Tibial artery (tissue), 4 donors: Measurements from ENCODE around the gene RFX1.
"Not testable (repeated sequence)": the region's sequence is repeated elsewhere in the genome, so short reads cannot be mapped to it uniquely, and the experiment has no call there.

Experiments
- DNase-seq, 2 donors: peaks; one replicate each; pipeline ENCODE4 v3.0.0-alpha.2; 2019
- H3K27ac ChIP-seq, 2 donors: fragments of 200-600 bp; sonication (generic) in 1 of 2; 1 replicate in 1 of 2; 2 replicates in 1 of 2; pipeline ENCODE4 v1.5.1; 2018 to 2019; ENCODE audit warnings: mild to moderate bottlenecking in 1 of 2
- H3K27me3 ChIP-seq, 2 donors: fragments of 200-600 bp; sonication (generic) in 1 of 2; one replicate each; pipeline versions ENCODE4 v1.5.1 to v1.6.0; 2016 to 2019
- H3K36me3 ChIP-seq, 3 donors: fragments of 200-600 bp; sonication (generic) in 2 of 3; one replicate each; pipeline ENCODE4 v1.5.1; 2016 to 2019; ENCODE audit warnings: mild to moderate bottlenecking in 2 of 3
- H3K4me1 ChIP-seq, 4 donors: fragments of 200-600 bp; sonication (generic) in 2 of 4; 1 replicate in 3 of 4; 2 replicates in 1 of 4; pipeline ENCODE4 v1.5.1; 2016 to 2019
- H3K4me3 ChIP-seq, 2 donors: fragments of 200-600 bp; sonication (generic) in 1 of 2; 1 replicate in 1 of 2; 2 replicates in 1 of 2; pipeline ENCODE4 v1.5.1; 2018 to 2019; ENCODE audit warnings: mild to moderate bottlenecking in 2 of 2
- H3K9me3 ChIP-seq, 3 donors: fragments of 200-600 bp; sonication (generic) in 1 of 3; one replicate each; pipeline ENCODE4 v1.5.1; 2016 to 2019
- CTCF ChIP-seq, 2 experiments: fragments of 200-600 bp in 1 of 2; fragments of 450-650 bp in 1 of 2; IDR thresholded peaks; one replicate each; pipeline ENCODE4 v1.5.1; 2017 to 2019; ENCODE audit warnings: antibody characterized with exemption in 2 of 2, mild to moderate bottlenecking in 1 of 2, moderate library complexity in 1 of 2
- intact Hi-C: fragments of 100-400 bp; cut with DNase I; formaldehyde crosslinking; loops from one replicate; pipeline ENCODE4 v1.15.0; 2023; ENCODE audit warnings: low total_unique reads

Gene RFX1

DNA sequence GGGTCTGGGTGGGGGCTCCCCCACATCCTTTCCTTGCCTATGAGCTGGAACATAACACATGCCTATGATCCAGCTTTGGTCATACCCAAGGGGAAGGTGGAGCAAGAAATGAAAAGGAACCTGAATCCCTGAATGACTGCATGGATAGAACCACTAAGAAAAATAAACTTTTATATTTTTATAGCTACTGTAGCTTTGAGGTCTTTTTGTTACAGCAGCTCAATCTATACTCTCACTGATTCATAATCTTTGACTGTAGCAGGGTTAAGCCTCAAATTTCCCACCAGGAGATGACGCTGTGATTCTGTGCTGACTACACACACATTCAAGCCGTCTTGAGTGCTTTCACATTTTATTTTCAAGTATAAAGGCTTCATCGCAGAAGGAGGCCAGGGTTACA lies 46.9 kb upstream of the RFX1 start:
- intact Hi-C loops, result loop anchor here (10.0 kb wide), 1 partner anchor 458 kb away; no protein-coding TSS in a partner anchor
- H3K36me3 ChIP-seq, result peaks cover 0 to 14% (median 0%) of the 10 kb centered on the region in 3 donors
- TF ChIP-seq CTCF (IDR thresholded peaks at IDR 0.05), result no peak

GRCh38 chr19:14052470-14052869 lies 46.4 kb upstream of the RFX1 start:
- H3K4me1 ChIP-seq, result peaks cover 0 to 7% (median 4%) of the 10 kb centered on the region in 4 donors
- H3K27ac ChIP-seq, result no peak overlapping the region
- peaks cover 0 to 14% (median 0%) of the 10 kb centered on the region in 3 donors for H3K36me3 ChIP-seq
- intact Hi-C loops, result loop anchor here (10.0 kb wide), 1 partner anchor 458 kb away; no protein-coding TSS in a partner anchor
- DNase-seq, result no peak
- no peak for TF ChIP-seq CTCF (IDR thresholded peaks at IDR 0.05)
- H3K9me3 ChIP-seq, result no peaks in the 10 kb centered on the region
- peaks cover 0 to 6% of the 10 kb centered on the region in 2 donors for H3K27me3 ChIP-seq
- no peak overlapping the region for H3K4me3 ChIP-seq

More for the DNA sequence above, 46.9 kb upstream of the RFX1 start:
- H3K4me1 ChIP-seq, result peaks cover 0 to 13% (median 8%) of the 10 kb centered on the region in 4 donors
- DNase-seq, result no peak
- no peak overlapping the region for H3K4me3 ChIP-seq
- no peaks in the 10 kb centered on the region for H3K9me3 ChIP-seq
- peaks cover 0 to 12% of the 10 kb centered on the region in 2 donors for H3K27me3 ChIP-seq
- H3K27ac ChIP-seq, result no peak overlapping the region

GRCh38 chr19:14051980-14052379 lies 45.9 kb upstream of the RFX1 start:
- H3K9me3 ChIP-seq, result no peaks in the 10 kb centered on the region
- DNase-seq, result no peak
- peaks cover 0 to 14% (median 0%) of the 10 kb centered on the region in 3 donors for H3K36me3 ChIP-seq
- intact Hi-C loops, result loop anchor here (10.0 kb wide), 1 partner anchor 457 kb away; no protein-coding TSS in a partner anchor
- peaks cover 0 to 2% (median 1%) of the 10 kb centered on the region in 4 donors for H3K4me1 ChIP-seq
- peaks cover 0 to 1% of the 10 kb centered on the region in 2 donors for H3K27me3 ChIP-seq
- no peak overlapping the region for H3K27ac ChIP-seq
- no peak for TF ChIP-seq CTCF (IDR thresholded peaks at IDR 0.05)
- no peak overlapping the region for H3K4me3 ChIP-seq

- not testable (repeated sequence) for H3K9me3 ChIP-seq, H3K27ac ChIP-seq, H3K4me1 ChIP-seq, DNase-seq, H3K27me3 ChIP-seq, H3K4me3 ChIP-seq
- intact Hi-C loops, result loop anchor here (10.0 kb wide), 1 partner anchor 456 kb away; no protein-coding TSS in a partner anchor
- H3K36me3 ChIP-seq, result peaks cover 0 to 19% (median 0%) of the 10 kb centered on the region in 3 donors
These were observed 44.8 kb upstream of the RFX1 start for GRCh38 chr19:14050961-14051360.

GRCh38 chr19:14050512-14050911 lies 44.4 kb upstream of the RFX1 start:
- no peak for TF ChIP-seq CTCF (IDR thresholded peaks at IDR 0.05)

DNA sequence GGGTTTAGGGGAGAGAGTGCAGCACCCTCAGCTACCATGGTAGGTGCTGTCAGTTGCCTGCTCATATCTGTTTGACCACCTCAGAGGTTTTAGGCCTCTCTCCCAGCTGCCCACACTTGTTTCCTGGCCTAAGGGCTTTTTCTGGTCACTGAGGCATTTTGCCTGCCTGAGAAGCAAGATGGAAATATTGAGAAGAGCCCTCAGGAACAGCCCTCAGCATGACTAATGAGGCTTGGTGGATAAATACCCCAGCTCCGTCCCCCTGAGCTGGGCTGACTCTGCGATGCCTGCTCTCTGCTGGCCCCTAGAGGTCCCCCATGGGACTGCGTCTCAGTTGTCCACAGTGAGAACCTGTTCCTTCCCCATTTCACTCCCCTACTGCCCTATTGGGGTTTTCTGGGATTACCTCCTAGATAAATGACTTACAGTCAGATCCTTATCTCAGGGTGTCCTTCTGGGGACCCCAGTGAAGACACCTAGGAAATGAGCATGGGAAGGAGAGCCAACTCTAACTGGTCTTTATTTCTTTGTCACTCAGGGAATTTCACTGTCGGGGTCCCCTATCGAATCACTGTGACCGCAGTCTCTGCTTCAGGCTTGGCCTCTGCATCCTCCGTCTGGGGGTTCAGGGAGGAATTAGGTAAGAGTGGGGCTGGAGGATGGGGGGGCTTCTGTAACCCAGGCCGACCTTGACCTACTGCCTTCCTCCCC lies 42.5 kb upstream of the RFX1 start:
- DNase-seq, result peak in 1 of 2 donors; percentile 33
- peak; percentile 53 to 78 for TF ChIP-seq CTCF (IDR thresholded peaks at IDR 0.05)
- peaks cover 0 to 19% (median 0%) of the 10 kb centered on the region in 3 donors for H3K36me3 ChIP-seq
- no peaks in the 10 kb centered on the region for H3K9me3 ChIP-seq
- no peaks in the 10 kb centered on the region for H3K27me3 ChIP-seq
- no peaks in the 10 kb centered on the region for H3K4me1 ChIP-seq
- intact Hi-C loops, result no loop called here
- H3K27ac ChIP-seq, result no peak overlapping the region
- H3K4me3 ChIP-seq, result no peak overlapping the region

More at GRCh38 chr19:14050512-14050911, 44.4 kb upstream of the RFX1 start:
- Histone ChIP-seq H3K27ac (no peak overlapping the region), H3K27me3 (no peaks in the 10 kb centered on the region), H3K4me3 (no peak overlapping the region), H3K36me3 (peaks cover 0 to 19% (median 0%) of the 10 kb centered on the region in 3 donors), H3K9me3 (no peaks in the 10 kb centered on the region), H3K4me1 (no peaks in the 10 kb centered on the region)
- no peak for DNase-seq
- intact Hi-C loops, result loop anchor here (10.0 kb wide), 1 partner anchor 456 kb away; no protein-coding TSS in a partner anchor

DNA sequence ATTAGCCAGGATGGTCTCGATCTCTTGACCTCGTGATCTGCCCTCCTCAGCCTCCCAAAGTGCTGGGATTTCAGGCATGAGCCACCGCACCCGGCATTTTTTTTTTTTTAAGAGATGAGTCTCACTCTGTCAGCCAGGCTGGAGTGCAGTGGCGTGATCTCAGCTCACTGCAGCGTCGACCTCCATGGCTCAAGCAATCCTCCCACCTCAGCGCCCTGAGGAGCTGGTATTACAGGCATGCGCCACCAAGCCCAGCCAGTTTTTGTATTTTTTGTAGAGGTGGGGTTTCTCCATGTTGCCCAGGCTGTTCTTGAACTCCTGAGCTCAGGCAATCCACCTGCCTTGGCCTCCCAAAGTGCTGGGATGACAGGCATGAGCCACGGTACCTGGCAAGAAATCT lies 41.7 kb upstream of the RFX1 start:
- H3K4me3 ChIP-seq, DNase-seq, H3K4me1 ChIP-seq, H3K27me3 ChIP-seq, H3K9me3 ChIP-seq, intact Hi-C loops, H3K27ac ChIP-seq: not testable (repeated sequence)
- H3K36me3 ChIP-seq, result peaks cover 0 to 19% (median 0%) of the 10 kb centered on the region in 3 donors
